AG09309 (cell line): Measurements from ENCODE around the gene TSPAN9.

ENCODE experiments used
- DNase-seq: peaks from one replicate; pipeline ENCODE4 v3.0.0-alpha.2; 2010; ENCODE audit warnings: low read depth
- H3K4me3 ChIP-seq: 2 replicates; pipeline ENCODE4 v1.5.1; 2011; ENCODE audit warnings: mild to moderate bottlenecking, low read depth, low read length, moderate library complexity; ENCODE audit not compliant: control insufficient read depth
- CTCF ChIP-seq: IDR thresholded peaks from 2 replicates; pipeline ENCODE4 v1.5.1; 2011; ENCODE audit warnings: mild to moderate bottlenecking, low read depth, low read length, inconsistent platforms; ENCODE audit not compliant: insufficient read depth, control insufficient read depth; ENCODE audit errors: missing control alignments

The TSPAN9 gene

GRCh38 chr12:3044141-3044630 is 33.0 kb upstream of the TSPAN9 start:
- no peak for TF ChIP-seq CTCF
- H3K4me3 ChIP-seq, result no peak overlapping the region
- DNase-seq, result no peak

GRCh38 chr12:3045494-3045893 is 31.7 kb upstream of the TSPAN9 start:
- no peak for DNase-seq
- TF ChIP-seq CTCF, result no peak
- H3K4me3 ChIP-seq, result no peak overlapping the region

- no peak overlapping the region for H3K4me3 ChIP-seq
- no peak for TF ChIP-seq CTCF
- DNase-seq, result no peak
These were observed 31.2 kb upstream of the TSPAN9 start for GRCh38 chr12:3045989-3046388.

GRCh38 chr12:3046441-3047200 is 30.6 kb upstream of the TSPAN9 start:
- H3K4me3 ChIP-seq, result no peak overlapping the region
- no peak for DNase-seq
- TF ChIP-seq CTCF, result no peak

DNA sequence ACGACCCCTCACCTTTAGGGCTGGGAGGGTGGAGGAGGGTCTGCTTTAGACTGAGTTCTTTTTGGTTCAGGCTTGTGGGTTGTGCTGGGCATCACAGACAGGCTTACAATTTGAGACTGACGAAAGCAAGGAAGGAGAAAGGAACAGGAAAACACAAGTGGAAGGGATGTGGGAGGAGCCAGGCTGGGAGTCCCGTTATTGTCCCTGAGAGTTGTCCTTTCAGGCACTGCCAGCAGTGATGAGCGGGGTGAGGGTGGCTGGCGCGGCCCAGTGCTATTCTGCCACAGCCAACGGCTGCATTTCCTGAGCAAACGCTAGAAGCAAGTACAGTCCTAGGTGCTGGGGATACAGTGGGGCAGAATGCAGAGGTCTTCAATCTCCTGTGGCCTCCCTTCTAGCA is 29.2 kb upstream of the TSPAN9 start:
- no peak for TF ChIP-seq CTCF
- H3K4me3 ChIP-seq, result no peak overlapping the region
- DNase-seq, result no peak

DNA sequence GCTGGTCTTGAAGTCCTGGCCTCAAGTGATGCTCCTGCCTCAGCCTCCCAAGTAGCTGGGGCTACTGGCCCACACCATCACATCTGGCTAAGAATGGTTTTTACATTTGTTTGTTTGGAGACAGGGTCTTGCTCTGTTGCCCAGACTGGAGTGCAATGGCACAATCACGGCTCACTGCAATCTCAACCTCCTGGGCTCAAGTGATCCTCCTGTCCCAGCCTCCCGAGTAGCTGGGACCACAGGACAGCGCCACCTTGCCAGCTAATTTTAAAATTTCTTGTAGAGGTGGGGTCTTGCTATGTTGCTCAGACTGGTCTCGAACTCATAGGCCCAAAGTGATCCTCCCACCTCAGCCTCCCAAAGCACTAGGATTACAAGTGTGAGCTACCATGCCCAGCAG is 28.6 kb upstream of the TSPAN9 start:
- no peak overlapping the region for H3K4me3 ChIP-seq
- TF ChIP-seq CTCF, result no peak
- no peak for DNase-seq
